Thyroid gland (tissue), 4 donors: ENCODE measurements around the gene UQCR11. TPM values are rescaled to one million over a fixed set of nuclear protein-coding genes. Genes with fewer than 3 reads are reported as not detected.

Experiments
- DNase-seq, 2 donors: peaks; one replicate each; pipeline ENCODE4 v3.0.0-alpha.2; 2019
- H3K27ac ChIP-seq, 3 donors: fragments of 200-600 bp; sonication (generic); 1 replicate in 2 of 3; 2 replicates in 1 of 3; pipeline ENCODE4 v1.5.1; 2016 to 2019; ENCODE audit warnings: mild to moderate bottlenecking in 1 of 3, moderate library complexity in 1 of 3
- H3K27me3 ChIP-seq: fragments of 200-600 bp; sonication (generic); one replicate; pipeline ENCODE4 v1.5.1; 2019
- H3K36me3 ChIP-seq, 2 donors: fragments of 200-600 bp; sonication (generic); one replicate each; pipeline ENCODE4 v1.5.1; 2016 to 2019
- H3K4me1 ChIP-seq, 2 donors: fragments of 200-600 bp; sonication (generic); one replicate each; pipeline ENCODE4 v1.5.1; 2017 to 2019
- H3K4me3 ChIP-seq, 3 donors: fragments of 200-600 bp; sonication (generic); replicated peaks in 1 of 3; 1 replicate in 2 of 3; 2 replicates in 1 of 3; pipeline ENCODE4 v1.5.1; 2016; ENCODE audit warnings: mild to moderate bottlenecking in 1 of 3
- H3K9me3 ChIP-seq: fragments of 200-600 bp; sonication (generic); one replicate; pipeline ENCODE4 v1.5.1; 2017
- POLR2A ChIP-seq, 2 donors: fragments of 450-650 bp; IDR thresholded peaks; one replicate each; pipeline ENCODE4 v1.6.1; 2017; ENCODE audit warnings: antibody characterized with exemption in 2 of 2, mild to moderate bottlenecking in 2 of 2, moderate library complexity in 1 of 2
- WGBS, 2 donors: methylation state at CpG; one replicate each; pipeline ENCODE4 v1.1.5; 2017; 5-methylcytosine and 5-hydroxymethylcytosine counted together
- intact Hi-C: fragments of 100-400 bp; cut with DNase I; formaldehyde crosslinking; loops from one replicate; pipeline ENCODE4 v1.15.1; 2023
- total RNA-seq, 4 donors: library from RNA; depleted of rRNA; stranded (reverse); fragments of >200 nt; gene quantifications; one replicate each; pipeline ENCODE4 v1.2.3, GENCODE V29; 2016
- TF ChIP-seq, protein P1 (sequence below), 6 experiments: fragments of 200-600 bp in 3 of 6; fragments of 450-650 bp in 3 of 6; sonication (generic) in 3 of 6; IDR thresholded peaks; one replicate each; pipeline ENCODE4 v1.5.1; 2016 to 2019; ENCODE audit warnings: antibody characterized with exemption in 6 of 6, mild to moderate bottlenecking in 2 of 6, inconsistent platforms in 1 of 6, moderate library complexity in 1 of 6

Gene UQCR11
- total RNA-seq, 4 donors from 2014 or later = 52.0 to 154 (median 61.9) TPM

DNA sequence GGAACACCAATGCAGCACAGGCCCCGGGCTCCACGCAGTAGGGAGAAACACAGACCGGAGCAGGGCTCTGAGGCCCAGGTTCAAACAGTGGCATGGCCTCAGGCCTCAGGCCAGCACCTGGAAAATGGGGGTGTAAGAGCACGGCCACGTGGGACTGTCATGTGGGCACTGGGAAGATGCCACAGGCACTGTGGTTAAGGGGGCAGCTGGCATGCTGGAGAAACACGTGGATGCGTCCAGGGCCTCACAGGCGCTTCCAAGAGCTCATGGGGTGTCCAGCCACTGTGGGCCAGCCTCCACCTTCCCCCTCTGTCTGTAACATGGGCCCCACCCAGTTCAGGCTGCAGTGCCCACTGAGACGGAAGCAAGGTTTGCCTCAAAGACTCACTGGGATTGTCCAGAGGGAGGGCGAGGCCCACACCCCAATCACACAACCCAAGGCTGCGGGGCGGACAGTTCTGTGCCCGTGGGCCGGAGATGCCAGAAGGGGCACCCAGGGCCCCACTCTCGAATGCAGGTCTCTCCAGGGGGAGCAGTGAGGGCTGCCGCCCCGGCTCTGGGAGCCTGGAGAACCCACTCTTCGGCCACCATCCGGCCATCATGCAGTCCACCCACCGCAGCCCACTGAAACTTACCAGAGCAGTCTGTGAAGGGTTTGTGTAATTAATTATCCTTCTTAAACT, 6.3 kb downstream of the UQCR11 start:
- Histone ChIP-seq H3K27me3 (no peaks in the 10 kb centered on the region), H3K27ac (no peak overlapping the region), H3K4me1 (peaks cover 2 to 14% of the 10 kb centered on the region in 2 donors), H3K9me3 (no peaks in the 10 kb centered on the region), H3K4me3 (no peak overlapping the region), H3K36me3 (peaks cover 14 to 17% of the 10 kb centered on the region in 2 donors)
- WGBS, 2 donors = 95 to 96% methylated on average over 3 to 20 of the region's 20 CpGs
- no peak for DNase-seq
- TF ChIP-seq, protein P1, sequence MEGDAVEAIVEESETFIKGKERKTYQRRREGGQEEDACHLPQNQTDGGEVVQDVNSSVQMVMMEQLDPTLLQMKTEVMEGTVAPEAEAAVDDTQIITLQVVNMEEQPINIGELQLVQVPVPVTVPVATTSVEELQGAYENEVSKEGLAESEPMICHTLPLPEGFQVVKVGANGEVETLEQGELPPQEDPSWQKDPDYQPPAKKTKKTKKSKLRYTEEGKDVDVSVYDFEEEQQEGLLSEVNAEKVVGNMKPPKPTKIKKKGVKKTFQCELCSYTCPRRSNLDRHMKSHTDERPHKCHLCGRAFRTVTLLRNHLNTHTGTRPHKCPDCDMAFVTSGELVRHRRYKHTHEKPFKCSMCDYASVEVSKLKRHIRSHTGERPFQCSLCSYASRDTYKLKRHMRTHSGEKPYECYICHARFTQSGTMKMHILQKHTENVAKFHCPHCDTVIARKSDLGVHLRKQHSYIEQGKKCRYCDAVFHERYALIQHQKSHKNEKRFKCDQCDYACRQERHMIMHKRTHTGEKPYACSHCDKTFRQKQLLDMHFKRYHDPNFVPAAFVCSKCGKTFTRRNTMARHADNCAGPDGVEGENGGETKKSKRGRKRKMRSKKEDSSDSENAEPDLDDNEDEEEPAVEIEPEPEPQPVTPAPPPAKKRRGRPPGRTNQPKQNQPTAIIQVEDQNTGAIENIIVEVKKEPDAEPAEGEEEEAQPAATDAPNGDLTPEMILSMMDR (IDR thresholded peaks at IDR 0.05) = no peak
- no peak for TF ChIP-seq POLR2A (IDR thresholded peaks at IDR 0.05)
- intact Hi-C loops = no loop called here

DNA sequence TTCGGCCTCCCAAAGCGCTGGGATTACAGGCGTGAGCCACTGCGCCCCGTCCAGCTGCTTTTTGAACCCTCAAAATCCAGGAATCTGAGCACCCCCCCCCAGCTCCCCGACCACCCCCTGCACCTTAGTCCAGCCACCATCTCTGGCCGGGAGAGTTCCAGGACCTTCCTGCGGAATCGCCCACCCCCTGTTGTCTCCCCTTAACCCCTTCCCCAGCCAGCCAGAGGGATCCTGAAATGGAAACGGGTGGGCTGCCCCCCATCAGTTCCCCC, 11.8 kb downstream of the UQCR11 start:
- Histone ChIP-seq H3K9me3 (no peaks in the 10 kb centered on the region), H3K36me3 (peaks cover 13 to 17% of the 10 kb centered on the region in 2 donors), H3K4me1 (peaks cover 20 to 22% of the 10 kb centered on the region in 2 donors), H3K27me3 (no peaks in the 10 kb centered on the region), H3K4me3 (peak overlapping the region in 1 of 3 donors; percentile 45), H3K27ac (peak overlapping the region in 2 of 3 donors; percentile 63 to 64)
- TF ChIP-seq POLR2A (IDR thresholded peaks at IDR 0.05) = no peak
- TF ChIP-seq, protein P1 (IDR thresholded peaks at IDR 0.05) = no peak
- no peak for DNase-seq
- 34 to 51% methylated on average over 8 to 10 of the region's 10 CpGs for WGBS, 2 donors
- intact Hi-C loops = no loop called here

DNA sequence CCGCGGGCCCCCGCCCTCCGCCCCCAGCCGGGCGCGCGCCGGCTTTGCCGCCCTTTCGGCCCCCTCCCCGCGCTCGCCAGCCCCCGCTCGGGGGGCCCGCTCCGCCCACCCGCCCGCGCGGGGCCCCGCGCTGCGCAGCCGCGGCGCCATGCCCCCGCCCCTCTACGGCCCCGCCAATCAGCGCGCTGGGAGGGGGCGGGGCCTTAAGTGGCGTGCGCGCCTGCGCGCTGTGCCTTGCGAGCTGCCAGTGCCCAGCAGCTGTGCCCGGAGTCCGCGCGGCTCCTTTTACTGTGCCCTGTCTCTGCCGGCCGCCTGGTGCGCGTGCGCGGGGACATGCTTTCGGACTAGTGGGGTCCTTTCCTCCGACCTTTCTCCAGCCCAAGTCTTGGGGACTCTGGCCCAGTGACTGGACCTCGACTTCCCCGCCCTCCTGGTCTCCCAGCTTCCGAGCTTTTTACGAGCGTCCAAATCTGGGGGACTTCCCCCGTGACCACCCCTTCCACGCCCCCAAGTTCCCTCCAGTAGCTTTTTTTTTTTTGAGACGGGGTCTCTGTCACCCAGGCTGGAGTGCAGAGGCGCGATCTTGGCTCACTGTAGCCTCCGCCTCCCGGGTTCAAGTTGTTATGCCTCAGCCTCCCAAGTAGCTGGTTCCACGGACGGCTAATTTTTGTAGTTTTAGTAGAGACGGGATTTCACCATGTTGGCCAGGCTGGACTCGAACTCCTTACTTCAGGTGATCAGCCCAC, 12.3 kb downstream of the UQCR11 start, which contains the start of gene MBD3:
Gene MBD3 (minus strand): TSS at position 111 of the 746 bp plus-strand sequence. CDS start 234 bp downstream, outside the sequence.
- Histone ChIP-seq H3K9me3 (no peaks in the 10 kb centered on the region), H3K4me3 (peak within 1 kb of the TSS; percentile 14 to 83 (median 71)), H3K36me3 (peaks cover 8 to 15% of the 10 kb centered on the region in 2 donors), H3K4me1 (peaks cover 20 to 22% of the 10 kb centered on the region in 2 donors), H3K27ac (peak within 1 kb of the TSS; percentile 14 to 86 (median 79)), H3K27me3 (no peaks in the 10 kb centered on the region)
- intact Hi-C loops = no loop called here
- peak; percentile 95 for DNase-seq
- 2 to 3% methylated on average over 19 to 27 of the region's 68 CpGs for WGBS, 2 donors
- TF ChIP-seq, protein P1 (IDR thresholded peaks at IDR 0.05) = peak in 2 of 6 experiments; percentile 23 to 31
- peak; percentile 27 to 85 for TF ChIP-seq POLR2A (IDR thresholded peaks at IDR 0.05)

DNA sequence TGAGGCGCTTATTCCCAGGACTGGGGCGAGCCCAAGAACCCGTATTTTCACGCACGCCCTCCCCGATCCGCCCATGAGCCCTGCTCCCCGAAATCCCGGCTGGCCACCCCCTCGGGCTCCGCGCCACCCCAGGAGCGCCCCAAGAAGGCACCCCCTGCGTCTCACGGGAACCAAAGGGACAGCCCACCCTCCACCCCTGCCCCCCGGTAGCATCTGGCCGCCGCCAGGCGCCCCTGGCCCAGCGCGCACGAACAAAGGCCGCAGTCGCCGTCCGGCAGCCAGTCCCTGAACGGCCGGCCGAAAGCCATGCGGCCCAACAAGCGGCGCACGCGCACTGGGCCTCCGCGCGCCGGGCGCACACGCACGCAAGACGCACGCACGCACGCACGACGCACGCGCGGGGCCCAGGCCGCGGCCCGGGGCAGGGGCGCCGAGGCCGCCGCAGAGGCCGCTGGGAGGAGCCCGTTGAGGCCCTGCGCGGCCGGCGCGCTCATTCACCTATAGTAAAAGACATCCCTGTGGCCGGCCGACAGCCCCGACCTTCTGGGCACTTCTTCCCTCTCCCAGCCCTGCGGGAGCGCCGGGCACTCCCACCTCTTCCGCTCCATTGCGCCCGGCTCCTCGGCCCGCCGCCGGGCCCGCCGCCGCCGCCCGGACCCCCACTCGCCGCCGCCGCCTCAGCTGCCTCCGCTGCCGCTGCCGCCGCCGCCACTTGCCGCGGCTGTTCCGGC, 13.1 kb downstream of the UQCR11 start:
- DNase-seq = peak; percentile 84
- Histone ChIP-seq H3K9me3 (no peaks in the 10 kb centered on the region), H3K4me3 (peak overlapping the region; percentile 14 to 83 (median 71)), H3K27me3 (no peaks in the 10 kb centered on the region), H3K27ac (peak overlapping the region in 2 of 3 donors; percentile 79 to 86), H3K4me1 (peaks cover 20 to 22% of the 10 kb centered on the region in 2 donors), H3K36me3 (peaks cover under 1 to 8% of the 10 kb centered on the region in 2 donors)
- 0 to 1% methylated on average over 7 to 17 of the region's 94 CpGs for WGBS, 2 donors
- intact Hi-C loops = no loop called here
- TF ChIP-seq POLR2A (IDR thresholded peaks at IDR 0.05) = peak; percentile 47 to 79
- TF ChIP-seq, protein P1 (IDR thresholded peaks at IDR 0.05) = no peak
